Stomach (tissue), 4 donors: ENCODE results near the gene SIGLEC8.

Experiments used
- EP300 ChIP-seq: sonication (generic); formaldehyde crosslinking; IDR thresholded peaks from one replicate; pipeline ENCODE4 v1.6.1; 2017; ENCODE audit warnings: antibody characterized with exemption
- POLR2A ChIP-seq, 4 donors: fragments of 450-650 bp; IDR thresholded peaks; one replicate each; pipeline ENCODE4 v1.6.1; 2016; ENCODE audit warnings: antibody characterized with exemption in 4 of 4, control low read depth in 2 of 4, mild to moderate bottlenecking in 1 of 4, moderate library complexity in 1 of 4
- POLR2AphosphoS5 ChIP-seq, 3 donors: sonication (generic); formaldehyde crosslinking; IDR thresholded peaks; one replicate each; pipeline ENCODE4 v1.6.1; 2016; ENCODE audit warnings: antibody characterized with exemption in 3 of 3
- TF ChIP-seq, protein P1 (sequence below), 7 experiments: fragments of 450-650 bp in 4 of 7; fragments of 200-600 bp in 3 of 7; sonication (generic) in 3 of 7; IDR thresholded peaks; one replicate each; pipeline ENCODE4 v1.5.1; 2016 to 2019; ENCODE audit warnings: antibody characterized with exemption in 7 of 7, control low read depth in 2 of 7, mild to moderate bottlenecking in 1 of 7

DNA sequence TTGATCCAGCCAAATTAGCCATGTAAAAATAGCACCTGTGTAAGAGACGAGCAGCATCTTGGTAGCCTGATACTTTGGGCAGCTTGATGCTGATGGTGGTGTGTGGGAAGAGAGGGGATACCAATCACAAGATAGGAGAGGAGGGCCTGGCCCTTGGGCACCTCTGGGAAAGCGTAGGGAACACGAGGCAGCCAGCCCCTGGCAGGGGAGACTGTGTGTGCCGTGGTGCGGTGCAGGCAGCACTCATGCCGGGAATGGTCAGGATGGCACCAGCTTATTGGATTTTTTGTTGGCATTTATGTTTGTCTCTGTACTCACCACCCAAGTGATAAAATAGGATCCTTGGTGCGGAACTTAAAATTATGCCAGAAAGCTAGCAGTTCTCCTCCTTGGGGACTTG lies 10.2 kb downstream of the SIGLEC8 start:
- TF ChIP-seq, protein P1, sequence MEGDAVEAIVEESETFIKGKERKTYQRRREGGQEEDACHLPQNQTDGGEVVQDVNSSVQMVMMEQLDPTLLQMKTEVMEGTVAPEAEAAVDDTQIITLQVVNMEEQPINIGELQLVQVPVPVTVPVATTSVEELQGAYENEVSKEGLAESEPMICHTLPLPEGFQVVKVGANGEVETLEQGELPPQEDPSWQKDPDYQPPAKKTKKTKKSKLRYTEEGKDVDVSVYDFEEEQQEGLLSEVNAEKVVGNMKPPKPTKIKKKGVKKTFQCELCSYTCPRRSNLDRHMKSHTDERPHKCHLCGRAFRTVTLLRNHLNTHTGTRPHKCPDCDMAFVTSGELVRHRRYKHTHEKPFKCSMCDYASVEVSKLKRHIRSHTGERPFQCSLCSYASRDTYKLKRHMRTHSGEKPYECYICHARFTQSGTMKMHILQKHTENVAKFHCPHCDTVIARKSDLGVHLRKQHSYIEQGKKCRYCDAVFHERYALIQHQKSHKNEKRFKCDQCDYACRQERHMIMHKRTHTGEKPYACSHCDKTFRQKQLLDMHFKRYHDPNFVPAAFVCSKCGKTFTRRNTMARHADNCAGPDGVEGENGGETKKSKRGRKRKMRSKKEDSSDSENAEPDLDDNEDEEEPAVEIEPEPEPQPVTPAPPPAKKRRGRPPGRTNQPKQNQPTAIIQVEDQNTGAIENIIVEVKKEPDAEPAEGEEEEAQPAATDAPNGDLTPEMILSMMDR (IDR thresholded peaks at IDR 0.05), result no peak
- TF ChIP-seq POLR2AphosphoS5 (IDR thresholded peaks at IDR 0.05) (no peak), POLR2A (IDR thresholded peaks at IDR 0.05) (no peak), EP300 (no peak)
